NCI-H146 treated with DMSO at 0.1 percent for 48 hours (cell line): ENCODE results near the gene CPLANE1.

Experiments
- DNase-seq: peaks from one replicate; lab custom pipeline; 2025; ENCODE audit not compliant: unreplicated experiment; lab: John Stamatoyannopoulos, UW

CPLANE1 gene

GRCh38 chr5:37071901-37072581 is 177.1 kb downstream of the CPLANE1 start:
- no peak for DNase-seq

DNA sequence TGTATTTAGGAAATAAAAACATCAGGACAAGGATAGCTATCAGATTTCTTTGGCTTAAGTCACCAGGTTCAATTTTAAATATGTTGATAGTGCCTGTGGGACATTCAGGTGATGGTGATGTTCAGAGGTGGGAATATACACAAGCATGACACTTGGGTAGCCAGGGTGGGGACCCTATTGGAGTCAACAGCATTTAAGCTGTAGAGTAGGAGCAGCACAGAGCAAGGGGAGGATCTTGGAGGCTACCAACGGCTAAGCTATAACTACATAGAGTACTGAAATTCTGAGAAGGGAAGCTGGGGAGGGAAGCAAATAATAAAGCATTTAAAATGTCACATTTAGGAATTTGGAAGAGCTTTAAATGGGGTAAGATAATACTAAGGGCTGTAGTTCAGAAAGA is 177.7 kb downstream of the CPLANE1 start:
- no peak for DNase-seq

DNA sequence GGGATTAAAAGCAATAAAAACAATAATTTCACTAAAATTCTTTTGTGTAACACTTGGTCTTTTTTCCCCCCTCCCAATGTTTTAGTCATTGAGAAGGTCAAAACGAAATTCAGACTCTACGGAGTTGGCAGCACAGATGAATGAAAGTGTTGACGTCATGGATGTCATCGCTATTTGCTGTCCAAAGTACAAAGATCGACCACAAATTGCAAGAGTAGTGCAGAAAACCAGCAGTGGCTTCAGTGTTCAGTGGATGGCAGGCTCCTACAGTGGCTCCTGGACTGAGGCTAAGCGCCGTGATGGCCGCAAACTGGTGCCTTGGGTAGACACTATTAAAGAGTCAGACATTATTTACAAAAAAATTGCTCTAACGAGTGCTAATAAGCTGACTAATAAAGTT is 184.7 kb downstream of the CPLANE1 start:
- DNase-seq, result no peak

GRCh38 chr5:37063739-37064138 is 185.4 kb downstream of the CPLANE1 start:
- DNase-seq, result no peak

GRCh38 chr5:37060030-37060429 is 189.1 kb downstream of the CPLANE1 start:
- DNase-seq, result no peak

GRCh38 chr5:37056762-37057161 is 192.4 kb downstream of the CPLANE1 start:
- no peak for DNase-seq
